OCI-LY7 (cell line): ENCODE measurements around the gene CUBN. TPM values are rescaled to one million over a fixed set of nuclear protein-coding genes. Genes with fewer than 3 reads are reported as not detected.

Experiments used
- BruUV-seq: library from RNA; stranded (reverse); fragments of 400-500 nt; replicated peaks from 2 replicates; lab custom pipeline; 2021; lab: Mats Ljungman, UMichigan
- CTCF ChIA-PET: fragments of 300-600 bp; sonication (Branson Sonifier 250); formaldehyde crosslinking; loops from one replicate; lab custom pipeline; 2022; ENCODE audit warnings: antibody characterized with exemption; ENCODE audit not compliant: unreplicated experiment; lab: Charles Lee
- POLR2A ChIA-PET: fragments of 300-600 bp; sonication (Branson Sonifier 250); formaldehyde crosslinking; loops from one replicate; lab custom pipeline; 2022; ENCODE audit warnings: antibody characterized with exemption; lab: Charles Lee
- DNase-seq: peaks from one replicate; pipeline ENCODE4 v3.0.0-alpha.2; 2015; ENCODE audit warnings: low spot score
- H2AFZ ChIP-seq: fragments of 200-600 bp; sonication (generic), shearing (Covaris generic); 2 replicates; pipeline ENCODE4 v1.6.1; 2014; ENCODE audit warnings: mild to moderate bottlenecking, antibody characterized with exemption, low read length, moderate library complexity
- H3K27ac ChIP-seq: fragments of 200-600 bp; sonication (generic); 2 replicates; pipeline ENCODE4 v1.5.1; 2014; ENCODE audit warnings: mixed run types, low read depth, mild to moderate bottlenecking, moderate library complexity, low read length, inconsistent platforms; ENCODE audit not compliant: poor library complexity, severe bottlenecking
- H3K36me3 ChIP-seq: fragments of 200-600 bp; sonication (generic); 2 replicates; pipeline ENCODE4 v1.6.1; 2014; ENCODE audit warnings: mild to moderate bottlenecking, antibody characterized with exemption, low read length, moderate library complexity, mixed read lengths; ENCODE audit not compliant: insufficient read depth
- H3K4me1 ChIP-seq: fragments of 200-600 bp; sonication (generic); 2 replicates; pipeline ENCODE4 v1.5.1; 2014; ENCODE audit warnings: mild to moderate bottlenecking, low read length; ENCODE audit not compliant: insufficient read depth, poor library complexity, severe bottlenecking
- H3K4me2 ChIP-seq: fragments of 200-600 bp; sonication (generic); 2 replicates; pipeline ENCODE4 v1.6.1; 2014; ENCODE audit warnings: mild to moderate bottlenecking, low read length
- H3K4me3 ChIP-seq: fragments of 200-600 bp; sonication (generic); 2 replicates; pipeline ENCODE4 v1.5.1; 2014; ENCODE audit warnings: mild to moderate bottlenecking, low read depth, low read length; ENCODE audit not compliant: poor library complexity, severe bottlenecking
- H3K79me2 ChIP-seq: fragments of 200-600 bp; sonication (generic); 2 replicates; pipeline ENCODE4 v1.6.1; 2016; ENCODE audit warnings: low read depth, mild to moderate bottlenecking, low read length, moderate library complexity, mixed read lengths; ENCODE audit not compliant: insufficient read depth
- H3K9me2 ChIP-seq: fragments of 200-600 bp; sonication (generic); 2 replicates; pipeline ENCODE4 v1.6.1; 2016; ENCODE audit warnings: mild to moderate bottlenecking, low read length, mixed read lengths; ENCODE audit not compliant: insufficient read depth
- H3K9me3 ChIP-seq: fragments of 200-600 bp; sonication (generic); 2 replicates; pipeline ENCODE4 v1.6.1; 2014; ENCODE audit warnings: mild to moderate bottlenecking, mixed run types, low read length, mixed read lengths
- H4K20me1 ChIP-seq: fragments of 200-600 bp; sonication (generic); 2 replicates; pipeline ENCODE4 v1.6.1; 2014; ENCODE audit warnings: mild to moderate bottlenecking, antibody characterized with exemption, low read length, moderate library complexity, mixed read lengths; ENCODE audit not compliant: insufficient read depth
- CTCF ChIP-seq: fragments of 200-600 bp; sonication (generic); conservative IDR thresholded peaks from 2 replicates; pipeline ENCODE4 v1.5.1; 2014; ENCODE audit warnings: mild to moderate bottlenecking, antibody characterized with exemption, low read length, moderate library complexity, mixed read lengths
- EZH2phosphoT487 ChIP-seq: fragments of 200-600 bp; sonication (generic); IDR thresholded peaks from 2 replicates; pipeline ENCODE4 v1.6.1; 2018; ENCODE audit warnings: low read depth, borderline replicate concordance, mild to moderate bottlenecking, mixed run types, antibody characterized with exemption, low read length, moderate library complexity, mixed read lengths
- intact Hi-C: fragments of 100-400 bp; cut with micrococcal nuclease; formaldehyde crosslinking; loops from one replicate; pipeline ENCODE4 v1.10.0; 2022; ENCODE audit not compliant: unreplicated experiment
- total RNA-seq, 2 experiments: library from RNA; depleted of rRNA in 1 of 2; stranded (reverse); fragments of >200 nt in 1 of 2; shearing (Covaris generic) in 1 of 2; gene quantifications; 2 replicates each; pipeline ENCODE4 v1.2.3, GENCODE V29; 2014 to 2022

The CUBN gene
- total RNA-seq, 2 experiments from 2014 or later, result 0.13 to 0.25 TPM

- H3K4me3 ChIP-seq, result no peak overlapping the region
- no peak overlapping the region for H2AFZ ChIP-seq
- TF ChIP-seq EZH2phosphoT487, result no peak
- no peak for TF ChIP-seq CTCF
- CTCF ChIA-PET, result no interaction called here
- H3K9me3 ChIP-seq, result no peaks in the 10 kb centered on the region
- H3K36me3 ChIP-seq, result no peaks in the 10 kb centered on the region
- no peaks in the 10 kb centered on the region for H3K79me2 ChIP-seq
- H3K9me2 ChIP-seq, result no peaks in the 10 kb centered on the region
- no peaks in the 10 kb centered on the region for H3K4me1 ChIP-seq
- intact Hi-C loops, result no loop called here
- no TSS peak for BruUV-seq
- H3K4me2 ChIP-seq, result no peak overlapping the region
- POLR2A ChIA-PET, result no interaction called here
- no peaks in the 10 kb centered on the region for H4K20me1 ChIP-seq
- no peak for DNase-seq
- no peak overlapping the region for H3K27ac ChIP-seq
Measured at GRCh38 chr10:17038627-17039026, 91.0 kb downstream of the CUBN start.

- POLR2A ChIA-PET, result no interaction called here
- H3K4me2 ChIP-seq, result no peak overlapping the region
- no peak overlapping the region for H2AFZ ChIP-seq
- H3K36me3 ChIP-seq, result no peaks in the 10 kb centered on the region
- CTCF ChIA-PET, result no interaction called here
- no peaks in the 10 kb centered on the region for H3K79me2 ChIP-seq
- no peak overlapping the region for H3K4me3 ChIP-seq
- no peak overlapping the region for H3K27ac ChIP-seq
- H3K9me3 ChIP-seq, result no peaks in the 10 kb centered on the region
- no peaks in the 10 kb centered on the region for H4K20me1 ChIP-seq
- H3K4me1 ChIP-seq, result no peaks in the 10 kb centered on the region
- DNase-seq, result no peak
- H3K9me2 ChIP-seq, result no peaks in the 10 kb centered on the region
- no peak for TF ChIP-seq CTCF
- TF ChIP-seq EZH2phosphoT487, result no peak
- intact Hi-C loops, result no loop called here
- BruUV-seq, result no TSS peak
Measured at GRCh38 chr10:17037910-17038309, 91.7 kb downstream of the CUBN start.

- Histone ChIP-seq H3K36me3 (no peaks in the 10 kb centered on the region), H3K4me1 (no peaks in the 10 kb centered on the region), H3K4me2 (no peak overlapping the region), H2AFZ (no peak overlapping the region), H3K9me2 (no peaks in the 10 kb centered on the region), H3K9me3 (no peaks in the 10 kb centered on the region), H4K20me1 (no peaks in the 10 kb centered on the region), H3K27ac (no peak overlapping the region), H3K4me3 (no peak overlapping the region), H3K79me2 (no peaks in the 10 kb centered on the region)
- ChIA-PET CTCF (no interaction called here), POLR2A (no interaction called here)
- TF ChIP-seq EZH2phosphoT487 (no peak), CTCF (no peak)
- no TSS peak for BruUV-seq
- intact Hi-C loops, result no loop called here
- no peak for DNase-seq
Measured at GRCh38 chr10:17035446-17035845, 94.2 kb downstream of the CUBN start.
